ENCODE results near the gene AKAP17A.
"Not testable (repeated sequence)": the region's sequence is repeated elsewhere in the genome, so short reads cannot be mapped to it uniquely, and the experiment has no call there.

Gene AKAP17A

GRCh38 chrX:1554469-1555210 lies 36.8 kb upstream of the AKAP17A start:
- no peak for DNase-seq (ENCODE audit: extremely low read depth, low read depth)
- no peak for TF ChIP-seq CTCF (IDR thresholded peaks at IDR 0.05; ENCODE audit: low read depth, low read length)

GRCh38 chrX:1555370-1555769 lies 36.0 kb upstream of the AKAP17A start:
- no peak for TF ChIP-seq CTCF (IDR thresholded peaks at IDR 0.05; ENCODE audit: low read depth, low read length)
- DNase-seq (ENCODE audit: extremely low read depth, low read depth): no peak

GRCh38 chrX:1557442-1557841 lies 34.0 kb upstream of the AKAP17A start:
- DNase-seq (ENCODE audit: extremely low read depth, low read depth): not testable (repeated sequence)

GRCh38 chrX:1558761-1559468 lies 32.5 kb upstream of the AKAP17A start:
- no peak for TF ChIP-seq CTCF (IDR thresholded peaks at IDR 0.05; ENCODE audit: low read depth, low read length)
- DNase-seq (ENCODE audit: extremely low read depth, low read depth): no peak

- no peak for TF ChIP-seq CTCF (IDR thresholded peaks at IDR 0.05; ENCODE audit: low read depth, low read length)
- DNase-seq (ENCODE audit: extremely low read depth, low read depth): no peak
These were observed 30.2 kb upstream of the AKAP17A start for GRCh38 chrX:1561164-1561563.

GRCh38 chrX:1564077-1564476 lies 27.3 kb upstream of the AKAP17A start:
- DNase-seq (ENCODE audit: extremely low read depth, low read depth): not testable (repeated sequence)

- DNase-seq (ENCODE audit: extremely low read depth, low read depth): no peak
- no peak for TF ChIP-seq CTCF (IDR thresholded peaks at IDR 0.05; ENCODE audit: low read depth, low read length)
These were observed 26.4 kb upstream of the AKAP17A start for GRCh38 chrX:1564750-1565683.

- not testable (repeated sequence) for DNase-seq (ENCODE audit: extremely low read depth, low read depth)
These were observed 17.2 kb upstream of the AKAP17A start for GRCh38 chrX:1574181-1574580.
